Uterus (tissue), 4 donors: ENCODE measurements around the gene IGHMBP2. TPM values are rescaled to one million over a fixed set of nuclear protein-coding genes. Genes with fewer than 3 reads are reported as not detected.
"Not testable (repeated sequence)": the region's sequence is repeated elsewhere in the genome, so short reads cannot be mapped to it uniquely, and the experiment has no call there.

ENCODE experiments used
- DNase-seq, 2 donors: peaks; one replicate each; pipeline ENCODE4 v3.0.0-alpha.2; 2019 to 2020
- H3K27ac ChIP-seq, 2 donors: fragments of 200-600 bp; sonication (generic); 1 replicate in 1 of 2; 2 replicates in 1 of 2; pipeline ENCODE4 v1.5.1; 2016 to 2018
- H3K27me3 ChIP-seq, 2 donors: fragments of 200-600 bp; sonication (generic); one replicate each; pipeline ENCODE4 v1.5.1; 2018 to 2019; ENCODE audit warnings: control low read depth in 1 of 2
- H3K36me3 ChIP-seq, 2 donors: fragments of 200-600 bp; sonication (generic); one replicate each; pipeline ENCODE4 v1.5.1; 2019; ENCODE audit warnings: control low read depth in 1 of 2
- H3K4me1 ChIP-seq, 2 donors: fragments of 200-600 bp; sonication (generic); one replicate each; pipeline ENCODE4 v1.5.1; 2018 to 2019; ENCODE audit warnings: control low read depth in 1 of 2
- H3K4me3 ChIP-seq, 2 donors: fragments of 200-600 bp; sonication (generic); 1 replicate in 1 of 2; 2 replicates in 1 of 2; pipeline ENCODE4 v1.5.1; 2018 to 2019; ENCODE audit warnings: mild to moderate bottlenecking in 1 of 2
- H3K9me3 ChIP-seq, 2 donors: fragments of 200-600 bp; sonication (generic); one replicate each; pipeline ENCODE4 v1.5.1; 2019; ENCODE audit warnings: control low read depth in 1 of 2
- POLR2A ChIP-seq, 2 donors: fragments of 450-650 bp; IDR thresholded peaks; one replicate each; pipeline ENCODE4 v1.6.1; 2016; ENCODE audit warnings: antibody characterized with exemption in 2 of 2, mild to moderate bottlenecking in 1 of 2, moderate library complexity in 1 of 2
- intact Hi-C: fragments of 100-400 bp; cut with DNase I; formaldehyde crosslinking; loops from one replicate; pipeline ENCODE4 v1.15.1; 2023; ENCODE audit warnings: low total_unique reads
- total RNA-seq, 4 donors: library from RNA; depleted of rRNA in 3 of 4; stranded (reverse); fragments of >200 nt in 3 of 4; gene quantifications; one replicate each; pipeline versions ENCODE4 v1.1.0 to v1.2.4, GENCODE V29; 2014 to 2023
- TF ChIP-seq, protein P1 (sequence below), 4 experiments: fragments of 200-600 bp in 2 of 4; fragments of 450-650 bp in 2 of 4; sonication (generic) in 2 of 4; IDR thresholded peaks; one replicate each; pipeline ENCODE4 v1.5.1; 2016 to 2019; ENCODE audit warnings: antibody characterized with exemption in 4 of 4, mild to moderate bottlenecking in 2 of 4, moderate library complexity in 1 of 4
- donor health status: DM: yes; HTN: yes; CAD: no.

IGHMBP2 gene
- total RNA-seq, 4 donors from 2014 or later: 0.88 to 38.5 (median 19.9) TPM

DNA sequence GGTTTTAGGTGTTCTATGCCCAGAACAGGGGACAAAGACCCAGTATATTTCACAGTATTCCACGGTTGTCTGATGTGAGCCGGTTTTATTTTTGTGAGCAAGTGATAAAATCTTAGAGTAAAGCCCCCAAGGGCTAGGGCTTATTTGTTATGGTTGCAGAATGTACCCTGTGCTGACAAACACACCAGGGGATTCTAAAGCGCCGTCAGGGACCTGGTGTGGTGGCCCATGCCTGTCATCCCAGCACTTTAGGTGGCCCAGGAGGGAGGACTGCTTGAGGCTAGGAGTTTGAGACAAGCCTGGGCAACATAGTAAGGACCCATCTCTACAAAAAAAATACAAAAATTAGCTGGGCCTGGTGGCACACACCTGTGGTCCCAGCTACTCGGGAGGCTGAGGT is 22.8 kb upstream of the IGHMBP2 start:
- intact Hi-C loops: no loop called here
- DNase-seq: no peak
- H3K9me3 ChIP-seq: no peaks in the 10 kb centered on the region
- H3K27ac ChIP-seq: no peak overlapping the region
- no peaks in the 10 kb centered on the region for H3K27me3 ChIP-seq
- no peak overlapping the region for H3K4me3 ChIP-seq
- TF ChIP-seq, protein P1, sequence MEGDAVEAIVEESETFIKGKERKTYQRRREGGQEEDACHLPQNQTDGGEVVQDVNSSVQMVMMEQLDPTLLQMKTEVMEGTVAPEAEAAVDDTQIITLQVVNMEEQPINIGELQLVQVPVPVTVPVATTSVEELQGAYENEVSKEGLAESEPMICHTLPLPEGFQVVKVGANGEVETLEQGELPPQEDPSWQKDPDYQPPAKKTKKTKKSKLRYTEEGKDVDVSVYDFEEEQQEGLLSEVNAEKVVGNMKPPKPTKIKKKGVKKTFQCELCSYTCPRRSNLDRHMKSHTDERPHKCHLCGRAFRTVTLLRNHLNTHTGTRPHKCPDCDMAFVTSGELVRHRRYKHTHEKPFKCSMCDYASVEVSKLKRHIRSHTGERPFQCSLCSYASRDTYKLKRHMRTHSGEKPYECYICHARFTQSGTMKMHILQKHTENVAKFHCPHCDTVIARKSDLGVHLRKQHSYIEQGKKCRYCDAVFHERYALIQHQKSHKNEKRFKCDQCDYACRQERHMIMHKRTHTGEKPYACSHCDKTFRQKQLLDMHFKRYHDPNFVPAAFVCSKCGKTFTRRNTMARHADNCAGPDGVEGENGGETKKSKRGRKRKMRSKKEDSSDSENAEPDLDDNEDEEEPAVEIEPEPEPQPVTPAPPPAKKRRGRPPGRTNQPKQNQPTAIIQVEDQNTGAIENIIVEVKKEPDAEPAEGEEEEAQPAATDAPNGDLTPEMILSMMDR (IDR thresholded peaks at IDR 0.05): no peak
- no peak for TF ChIP-seq POLR2A (IDR thresholded peaks at IDR 0.05)
- no peaks in the 10 kb centered on the region for H3K4me1 ChIP-seq
- H3K36me3 ChIP-seq: no peaks in the 10 kb centered on the region

DNA sequence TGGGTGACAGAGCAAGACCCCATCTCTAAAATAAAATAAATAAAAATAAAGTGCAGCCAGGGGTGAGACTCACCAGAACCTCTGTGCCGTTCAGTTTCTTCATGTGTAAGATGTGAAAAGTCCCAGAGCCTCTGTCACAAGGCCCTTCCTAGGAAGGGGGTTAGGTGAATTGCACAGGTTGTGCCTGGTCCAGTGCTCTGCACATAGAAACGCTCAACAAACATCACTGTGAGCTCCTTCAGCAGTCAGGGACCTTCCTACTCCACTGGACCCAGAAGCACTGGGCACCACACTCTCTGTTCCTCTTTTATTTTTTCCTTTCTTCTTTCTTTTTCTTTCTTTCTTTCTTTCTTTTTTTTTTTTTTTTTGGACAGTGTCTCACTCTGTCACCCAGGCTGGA is 22.4 kb upstream of the IGHMBP2 start:
- Histone ChIP-seq H3K9me3 (no peaks in the 10 kb centered on the region), H3K4me3 (no peak overlapping the region), H3K27ac (no peak overlapping the region), H3K27me3 (no peaks in the 10 kb centered on the region), H3K36me3 (no peaks in the 10 kb centered on the region), H3K4me1 (no peaks in the 10 kb centered on the region)
- DNase-seq: no peak
- no peak for TF ChIP-seq POLR2A (IDR thresholded peaks at IDR 0.05)
- intact Hi-C loops: no loop called here

DNA sequence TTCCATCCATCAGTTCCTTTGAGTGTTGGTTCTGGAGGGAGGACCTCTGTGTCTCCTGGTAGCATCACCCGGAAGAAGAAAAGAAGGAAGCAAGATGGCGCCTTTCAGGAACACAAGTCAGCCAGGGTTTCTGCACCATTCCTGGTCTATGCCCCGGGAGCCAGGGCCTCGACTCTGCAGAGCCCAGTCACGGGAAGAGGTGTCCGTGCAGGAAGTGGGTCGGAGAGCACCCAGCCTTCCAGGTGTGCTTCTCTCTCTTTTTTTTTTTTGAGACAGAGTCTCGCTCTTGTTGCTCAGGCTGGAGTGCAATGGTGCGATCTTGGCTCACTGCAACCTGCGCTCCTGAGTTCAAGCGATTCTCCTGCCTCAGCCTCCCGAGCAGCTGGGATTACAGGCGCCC is 21.3 kb upstream of the IGHMBP2 start:
- intact Hi-C loops: no loop called here

DNA sequence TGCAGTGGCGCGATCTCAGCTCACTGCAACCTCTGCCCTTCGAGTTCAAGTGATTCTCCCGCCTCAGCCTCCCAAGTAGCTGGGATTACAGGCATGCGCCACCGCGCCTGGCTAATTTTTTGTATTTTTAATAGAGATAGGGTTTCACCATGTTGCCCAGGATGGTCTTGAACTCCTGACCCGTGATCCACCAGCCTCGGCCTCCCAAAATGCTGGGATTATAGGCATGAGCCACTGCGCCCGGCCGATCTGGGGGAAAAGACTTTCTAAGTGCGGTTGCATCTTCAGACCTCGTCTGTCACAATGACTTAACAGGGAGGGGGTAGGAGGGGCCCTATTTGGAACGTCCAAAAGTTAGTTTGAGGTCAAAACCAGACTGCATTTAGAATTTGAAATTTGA is 18.9 kb upstream of the IGHMBP2 start:
- DNase-seq, H3K27ac ChIP-seq, H3K27me3 ChIP-seq, H3K36me3 ChIP-seq, H3K9me3 ChIP-seq, H3K4me1 ChIP-seq, intact Hi-C loops, H3K4me3 ChIP-seq: not testable (repeated sequence)

More for the DNA sequence above, 21.3 kb upstream of the IGHMBP2 start:
- Histone ChIP-seq H3K36me3 (no peaks in the 10 kb centered on the region), H3K27ac (no peak overlapping the region), H3K27me3 (no peaks in the 10 kb centered on the region), H3K4me1 (no peaks in the 10 kb centered on the region), H3K9me3 (no peaks in the 10 kb centered on the region), H3K4me3 (no peak overlapping the region)
- TF ChIP-seq, protein P1 (IDR thresholded peaks at IDR 0.05): no peak
- TF ChIP-seq POLR2A (IDR thresholded peaks at IDR 0.05): no peak
- DNase-seq: no peak

DNA sequence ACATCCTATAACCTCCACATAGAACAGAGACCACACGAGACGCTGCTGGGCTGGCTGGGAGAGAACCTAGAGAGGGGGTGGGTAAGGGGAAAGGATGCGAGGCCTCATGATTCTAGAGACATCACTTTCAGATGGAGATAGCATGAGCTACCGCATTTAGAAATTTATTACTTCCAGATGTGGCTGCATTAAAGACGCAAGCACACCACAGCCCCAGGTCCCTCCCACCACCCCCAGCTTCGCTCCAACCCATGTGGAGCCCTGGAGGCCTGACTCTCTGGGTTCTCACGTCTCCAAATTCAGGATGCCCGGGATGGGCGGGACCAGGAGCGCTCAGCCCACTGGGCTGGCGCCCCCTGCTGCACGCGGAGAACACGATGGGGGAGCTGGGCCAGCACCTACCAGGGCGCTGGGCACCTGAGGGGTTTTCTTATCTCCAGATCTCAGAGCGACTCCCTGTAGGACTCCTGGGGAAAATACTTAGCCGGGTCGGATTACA is 13.7 kb upstream of the IGHMBP2 start:
- Histone ChIP-seq H3K27ac (peak overlapping the region; percentile 73 to 77), H3K27me3 (no peaks in the 10 kb centered on the region), H3K4me1 (peaks cover 0 to 12% of the 10 kb centered on the region in 2 donors), H3K9me3 (no peaks in the 10 kb centered on the region), H3K4me3 (no peak overlapping the region), H3K36me3 (no peaks in the 10 kb centered on the region)
- intact Hi-C loops: no loop called here
- no peak for TF ChIP-seq POLR2A (IDR thresholded peaks at IDR 0.05)
- TF ChIP-seq, protein P1 (IDR thresholded peaks at IDR 0.05): peak; percentile 53 to 71 (median 62)
- peak; percentile 79 to 82 for DNase-seq

DNA sequence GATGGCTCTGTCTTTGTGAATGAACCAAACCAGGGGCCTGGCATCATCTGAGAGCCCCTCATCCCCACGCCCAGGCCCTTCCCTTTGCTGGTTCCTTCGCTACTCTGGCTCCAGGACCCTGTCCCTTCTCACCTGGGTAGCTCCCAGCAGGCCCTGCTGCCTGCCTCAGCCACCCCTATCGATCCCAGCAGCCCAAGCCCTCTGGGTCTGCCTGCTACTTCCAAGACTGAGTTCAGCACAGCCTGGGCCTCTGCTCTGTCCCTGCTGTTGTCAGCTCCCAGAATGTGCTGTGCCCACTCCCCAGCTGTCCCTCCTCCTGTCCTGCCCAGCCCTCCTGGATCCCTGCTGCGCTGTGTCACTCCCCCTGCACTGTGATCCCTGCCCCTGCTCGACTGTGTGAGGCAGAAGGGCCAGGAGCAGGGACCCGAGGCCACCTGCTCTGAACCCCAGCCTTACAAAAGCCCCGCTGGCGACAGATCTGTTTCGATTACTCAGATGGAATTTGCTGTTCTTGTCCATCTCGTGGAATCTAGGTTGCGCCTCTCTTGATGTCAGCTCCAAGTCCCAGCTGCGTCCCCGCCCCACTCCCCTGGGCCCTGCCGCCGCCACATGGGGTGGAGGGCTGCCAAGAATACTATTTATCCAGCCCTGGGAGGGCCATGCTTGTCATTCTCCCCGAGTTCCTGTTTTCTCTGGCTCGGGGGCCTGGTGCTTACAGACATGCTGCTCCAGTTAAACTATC is 13.0 kb upstream of the IGHMBP2 start:
- TF ChIP-seq, protein P1 (IDR thresholded peaks at IDR 0.05): no peak
- no peak for TF ChIP-seq POLR2A (IDR thresholded peaks at IDR 0.05)
- H3K27ac ChIP-seq: peak overlapping the region; percentile 73 to 77
- H3K9me3 ChIP-seq: no peaks in the 10 kb centered on the region
- H3K27me3 ChIP-seq: no peaks in the 10 kb centered on the region
- peak; percentile 73 to 75 for DNase-seq
- peaks cover 0 to 12% of the 10 kb centered on the region in 2 donors for H3K4me1 ChIP-seq
- intact Hi-C loops: no loop called here
- H3K36me3 ChIP-seq: no peaks in the 10 kb centered on the region
- no peak overlapping the region for H3K4me3 ChIP-seq
